HT1080 (cell line): Measurements from ENCODE around the gene CHRNA10. TPM values are rescaled to one million over a fixed set of nuclear protein-coding genes. Genes with fewer than 3 reads are reported as not detected.
"Not testable (repeated sequence)": the region's sequence is repeated elsewhere in the genome, so short reads cannot be mapped to it uniquely, and the experiment has no call there.

Experiments used
- DNase-seq: peaks from one replicate; pipeline ENCODE4 v3.0.0-alpha.2; 2015; ENCODE audit warnings: low read depth
- total RNA-seq: library from RNA; depleted of rRNA; stranded (reverse); fragments of >200 nt; shearing (Covaris generic); gene quantifications from 2 replicates; pipeline ENCODE4 v1.2.3, GENCODE V29; 2014

The CHRNA10 gene
- total RNA-seq, 1 experiment from 2014 or later: 2.5 TPM

GRCh38 chr11:3666023-3666530, 5.1 kb downstream of the CHRNA10 start:
- DNase-seq: no peak

GRCh38 chr11:3665336-3666022, 5.7 kb downstream of the CHRNA10 start:
- no peak for DNase-seq

- DNase-seq: no peak
These were observed 7.1 kb downstream of the CHRNA10 start for GRCh38 chr11:3664032-3664630.

GRCh38 chr11:3662856-3663255, 8.3 kb downstream of the CHRNA10 start:
- no peak for DNase-seq

- DNase-seq: no peak
These were observed 10.2 kb downstream of the CHRNA10 start for GRCh38 chr11:3660960-3661359.

- no peak for DNase-seq
These were observed 11.3 kb downstream of the CHRNA10 start for GRCh38 chr11:3659595-3660515.

- no peak for DNase-seq
These were observed 12.9 kb downstream of the CHRNA10 start for GRCh38 chr11:3658252-3658651.

- not testable (repeated sequence) for DNase-seq
These were observed 13.9 kb downstream of the CHRNA10 start for GRCh38 chr11:3657331-3657730.

- no peak for DNase-seq
These were observed 15.6 kb downstream of the CHRNA10 start for GRCh38 chr11:3655547-3655946.

GRCh38 chr11:3652514-3652913, 18.7 kb downstream of the CHRNA10 start:
- DNase-seq: not testable (repeated sequence)

GRCh38 chr11:3649374-3649773, 21.8 kb downstream of the CHRNA10 start:
- DNase-seq: not testable (repeated sequence)

- not testable (repeated sequence) for DNase-seq
These were observed 22.3 kb downstream of the CHRNA10 start for GRCh38 chr11:3648843-3649242.

GRCh38 chr11:3645552-3645951, 25.6 kb downstream of the CHRNA10 start:
- no peak for DNase-seq

GRCh38 chr11:3644817-3645235, 26.4 kb downstream of the CHRNA10 start, which contains the start of gene ART1:
Gene ART1, plus strand, starts transcription at chr11:3645128. Its CDS starts 14,086 bp downstream, at chr11:3659214.
- peak; percentile 8 for DNase-seq

GRCh38 chr11:3643102-3643546, 28.1 kb downstream of the CHRNA10 start:
- DNase-seq: not testable (repeated sequence)

- DNase-seq: peak; percentile 35
These were observed 28.9 kb downstream of the CHRNA10 start for GRCh38 chr11:3642071-3642951.

GRCh38 chr11:3641701-3642070, 29.5 kb downstream of the CHRNA10 start, which contains the start of gene ART5:
Gene ART5, minus strand, starts transcription at chr11:3641992. Its CDS starts 130 bp downstream, at chr11:3641862.
- no peak for DNase-seq

- no peak for DNase-seq
These were observed 30.0 kb downstream of the CHRNA10 start for GRCh38 chr11:3641191-3641590.

- no peak for DNase-seq
These were observed 31.3 kb downstream of the CHRNA10 start for GRCh38 chr11:3639841-3640240.

GRCh38 chr11:3638513-3638912, 32.7 kb downstream of the CHRNA10 start:
- no peak for DNase-seq
